HL-60 (cell line): ENCODE data around the gene C1orf105.

Experiments used
- DNase-seq, 2 experiments: peaks; one replicate each; pipeline ENCODE4 v3.0.0-alpha.2; 2010 to 2020; ENCODE audit warnings: low read depth in 1 of 2, low spot score in 1 of 2
- H3K27ac ChIP-seq: fragments of 250-450 bp; sonication (Bioruptor Pico); replicated peaks from 2 replicates; pipeline ENCODE4 v1.5.1; 2020; ENCODE audit warnings: mild to moderate bottlenecking, moderate library complexity
- H3K27me3 ChIP-seq: fragments of 250-450 bp; sonication (Bioruptor Pico); 2 replicates; pipeline ENCODE4 v1.5.1; 2021; ENCODE audit warnings: mild to moderate bottlenecking, moderate library complexity; ENCODE audit not compliant: insufficient read depth, poor library complexity, severe bottlenecking
- H3K4me3 ChIP-seq: replicated peaks from 2 replicates; pipeline ENCODE4 v1.5.1; 2011; ENCODE audit warnings: mild to moderate bottlenecking, control low read depth, low read length; ENCODE audit not compliant: insufficient read depth
- GABPA ChIP-seq: IDR thresholded peaks from 2 replicates; pipeline ENCODE4 v1.6.1; 2012; ENCODE audit warnings: low read depth
- POLR2AphosphoS5 ChIP-seq: IDR thresholded peaks from 2 replicates; pipeline ENCODE4 v1.6.1; 2012; ENCODE audit warnings: low read depth
- REST ChIP-seq: IDR thresholded peaks from 2 replicates; pipeline ENCODE4 v1.6.1; 2012; ENCODE audit warnings: low read depth; ENCODE audit not compliant: insufficient replicate concordance
- SPI1 ChIP-seq: IDR thresholded peaks from 2 replicates; pipeline ENCODE4 v1.6.1; 2012; ENCODE audit warnings: low read depth, mild to moderate bottlenecking, borderline replicate concordance
- TF ChIP-seq, protein P1 (sequence below): IDR thresholded peaks from one replicate; pipeline ENCODE4 v1.5.1; 2011; ENCODE audit warnings: low read length, control low read depth, inconsistent platforms; ENCODE audit not compliant: insufficient read depth

C1orf105 gene

DNA sequence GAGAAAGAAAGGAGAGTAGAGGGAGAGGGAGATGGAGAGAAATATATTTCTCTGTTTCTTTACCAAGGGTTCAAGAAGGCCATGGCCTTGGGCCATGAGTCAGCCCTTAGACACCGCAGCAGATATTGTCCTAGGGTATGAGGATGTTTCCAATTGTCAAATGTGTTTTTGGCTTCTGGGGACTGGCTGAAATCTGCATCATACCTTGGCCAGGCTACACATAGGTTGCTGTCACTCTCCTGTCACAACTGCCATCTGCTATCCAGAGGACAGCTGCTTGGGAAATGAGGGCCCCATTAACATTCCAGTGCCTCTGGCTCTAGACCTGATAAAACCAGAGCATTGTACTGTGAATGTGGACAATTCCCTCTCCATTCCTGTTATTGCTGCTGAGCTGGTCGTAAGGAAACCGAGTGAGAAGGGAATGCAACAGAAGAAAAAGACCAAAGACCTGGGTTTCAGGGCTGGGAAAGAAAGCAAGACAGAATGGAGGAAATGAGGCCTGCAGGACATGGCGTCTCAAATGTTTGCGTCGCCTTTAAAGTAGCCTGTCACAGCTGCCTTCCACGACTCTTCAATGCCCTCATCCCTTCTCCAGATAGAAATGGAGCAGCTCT, 32.2 kb downstream of the C1orf105 start:
- no peak for DNase-seq
- Histone ChIP-seq H3K4me3 (no peak overlapping the region), H3K27me3 (no peaks in the 10 kb centered on the region), H3K27ac (no peak overlapping the region)
- TF ChIP-seq REST (no peak), GABPA (no peak), SPI1 (no peak)

DNA sequence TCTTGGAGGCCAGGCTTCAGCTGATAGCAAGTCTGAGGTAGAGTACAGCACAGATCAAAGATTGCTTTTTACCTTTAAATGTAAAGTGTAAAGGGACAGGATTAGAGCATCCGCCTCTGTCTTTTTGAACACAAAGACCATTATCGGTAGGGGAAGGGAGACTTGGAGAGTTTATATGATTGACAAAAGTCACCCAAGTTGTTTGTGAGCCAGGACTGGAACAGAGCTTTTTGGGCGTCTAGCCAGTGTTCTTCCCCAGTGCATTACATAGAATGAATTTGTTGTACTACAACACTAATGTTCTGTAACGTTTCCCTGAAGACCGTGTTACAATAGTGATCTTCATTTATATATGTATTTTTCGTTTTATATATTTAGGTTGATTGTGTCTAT, 32.7 kb downstream of the C1orf105 start:
- TF ChIP-seq POLR2AphosphoS5 = no peak
- TF ChIP-seq, protein P1, sequence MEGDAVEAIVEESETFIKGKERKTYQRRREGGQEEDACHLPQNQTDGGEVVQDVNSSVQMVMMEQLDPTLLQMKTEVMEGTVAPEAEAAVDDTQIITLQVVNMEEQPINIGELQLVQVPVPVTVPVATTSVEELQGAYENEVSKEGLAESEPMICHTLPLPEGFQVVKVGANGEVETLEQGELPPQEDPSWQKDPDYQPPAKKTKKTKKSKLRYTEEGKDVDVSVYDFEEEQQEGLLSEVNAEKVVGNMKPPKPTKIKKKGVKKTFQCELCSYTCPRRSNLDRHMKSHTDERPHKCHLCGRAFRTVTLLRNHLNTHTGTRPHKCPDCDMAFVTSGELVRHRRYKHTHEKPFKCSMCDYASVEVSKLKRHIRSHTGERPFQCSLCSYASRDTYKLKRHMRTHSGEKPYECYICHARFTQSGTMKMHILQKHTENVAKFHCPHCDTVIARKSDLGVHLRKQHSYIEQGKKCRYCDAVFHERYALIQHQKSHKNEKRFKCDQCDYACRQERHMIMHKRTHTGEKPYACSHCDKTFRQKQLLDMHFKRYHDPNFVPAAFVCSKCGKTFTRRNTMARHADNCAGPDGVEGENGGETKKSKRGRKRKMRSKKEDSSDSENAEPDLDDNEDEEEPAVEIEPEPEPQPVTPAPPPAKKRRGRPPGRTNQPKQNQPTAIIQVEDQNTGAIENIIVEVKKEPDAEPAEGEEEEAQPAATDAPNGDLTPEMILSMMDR = no peak
- no peak for TF ChIP-seq GABPA
- TF ChIP-seq SPI1 = no peak
- no peak for TF ChIP-seq REST
- no peak for DNase-seq
- Histone ChIP-seq H3K27ac (no peak overlapping the region), H3K27me3 (no peaks in the 10 kb centered on the region), H3K4me3 (no peak overlapping the region)

- TF ChIP-seq SPI1 (no peak), GABPA (no peak), REST (no peak), POLR2AphosphoS5 (no peak)
- TF ChIP-seq, protein P1 = no peak
- DNase-seq = no peak
- Histone ChIP-seq H3K27ac (no peak overlapping the region), H3K4me3 (no peak overlapping the region), H3K27me3 (no peaks in the 10 kb centered on the region)
Observed at GRCh38 chr1:172453607-172454006, 33.1 kb downstream of the C1orf105 start.
